Heart right ventricle (tissue), 16 donors: ENCODE results near the gene LHFPL3. TPM values are rescaled to one million over a fixed set of nuclear protein-coding genes. Genes with fewer than 3 reads are reported as not detected.

Experiments
- ATAC-seq, 8 donors: fragments of 200-7000 bp; cut with Tn5 transposase; one replicate each; pipeline ENCODE4 v1.9.1; 2020; ENCODE audit warnings: mild to moderate bottlenecking in 8 of 8, moderate library complexity in 8 of 8, moderate number of reproducible peaks in 1 of 8
- DNase-seq, 2 donors: peaks; one replicate each; pipeline ENCODE4 v3.0.0-alpha.2; 2020
- H3K27ac ChIP-seq, 10 donors: fragments of 200-600 bp; sonication (generic) in 2 of 10; one replicate each; pipeline versions ENCODE4 v1.5.0 to v1.8.0; 2020 to 2022; ENCODE audit warnings: mild to moderate bottlenecking in 3 of 10
- H3K27me3 ChIP-seq, 7 donors: fragments of 200-600 bp; one replicate each; pipeline ENCODE4 v1.8.0; 2021 to 2022; ENCODE audit warnings: mild to moderate bottlenecking in 2 of 7
- H3K36me3 ChIP-seq, 9 donors: fragments of 200-600 bp; sonication (generic) in 1 of 9; one replicate each; pipeline versions ENCODE4 v1.5.0 to v1.8.0; 2020 to 2022; ENCODE audit warnings: mild to moderate bottlenecking in 2 of 9
- H3K4me1 ChIP-seq, 9 donors: fragments of 200-600 bp; sonication (generic) in 1 of 9; one replicate each; pipeline versions ENCODE4 v1.5.0 to v1.8.0; 2020 to 2022; ENCODE audit warnings: mild to moderate bottlenecking in 4 of 9
- H3K4me3 ChIP-seq, 10 donors: fragments of 200-600 bp; sonication (generic) in 2 of 10; one replicate each; pipeline versions ENCODE4 v1.5.0 to v1.8.0; 2020 to 2022; ENCODE audit warnings: mild to moderate bottlenecking in 7 of 10, moderate library complexity in 2 of 10
- H3K9me3 ChIP-seq, 11 donors: fragments of 200-600 bp in 10 of 11; sonication (generic) in 2 of 11; one replicate each; pipeline versions ENCODE4 v1.5.0 to v1.8.0; 2013 to 2022; ENCODE audit warnings: mild to moderate bottlenecking in 2 of 11, control low read depth in 1 of 11, moderate library complexity in 1 of 11
- WGBS, 2 donors: extraction: QIAGEN DNeasy Blood & Tissue Kit; methylation state at CpG; one replicate each; pipeline ENCODE4 v1.1.7; 2013; ENCODE audit warnings: inconsistent platforms in 1 of 2; 5-methylcytosine and 5-hydroxymethylcytosine counted together
- intact Hi-C, 10 donors: fragments of 100-400 bp; cut with DNase I; formaldehyde crosslinking; loops; one replicate each; pipeline versions ENCODE4 v1.11.1 to v1.14.2; 2022
- polyA plus RNA-seq, 2 donors: library from polyadenylated mRNA; stranded (reverse); fragments of 200-250 nt; gene quantifications; one replicate each; pipeline ENCODE4 v1.2.3, GENCODE V29; 2013
- total RNA-seq, 10 donors: library from RNA; stranded (reverse); fragmentation: NEBNext Ultra II Directional in 3 of 10; extraction: Animal tissue kit (Norgen Biotek cat#: 25700) in 3 of 10; gene quantifications; one replicate each; pipeline versions ENCODE4 v1.2.1 to v1.2.4, GENCODE V29; 2021 to 2023
- TF ChIP-seq, protein P1 (sequence below), 9 donors: fragments of 200-600 bp; sonication (generic) in 2 of 9; IDR thresholded peaks; one replicate each; pipeline versions ENCODE4 v1.5.0 to v1.8.0; 2021 to 2022; ENCODE audit warnings: antibody characterized with exemption in 9 of 9, mild to moderate bottlenecking in 5 of 9, moderate library complexity in 1 of 9
- donor health status: Arrhythmogenic right ventricular cardiomyopathy.
- donor health status: ischemic (EF 13 %, LVEDD 7.1; RV severe dilation, severe dysfunction).
- donor health status: healthy with polysubstance abuse.
- donor health status: DM: no; HTN: yes; CAD: no.
- donor health status: DM: no; HTN: no; CAD: no.
- donor health status: ischemic (EF 25% LVEDD 6.9; RV normal size, moderate dysfunction).
- donor health status: ischemic (EF 25% LVEDD 5.7; RV mildly dilated, moderate dysfunction).
- donor health status: healthy.
- donor health status: DM: yes; HTN: yes; CAD: no.
- donor health status: Ischemic cardiomyopathy.
- donor health status: ischemic (EF 35%, LVEDD 5.7; RV mildly dilated, moderate dysfunction).
- donor health status: nonischemic (EF 11% LVEDD 7.7; RV severe dilation, severe dysfunction).
- donor health status: DM: yes; HTN: yes; CAD: no.
- donor health status: PGD.
- donor health status: ischemic (EF 29% LVEDD 5.4; RV normal size, mild dysfunction).
- donor health status: nonischemic (EF 23%, LVEDD 6.1; RV moderate dilation, normal function).

LHFPL3 gene
- total and polyA plus RNA-seq, 12 donors = not detected

DNA sequence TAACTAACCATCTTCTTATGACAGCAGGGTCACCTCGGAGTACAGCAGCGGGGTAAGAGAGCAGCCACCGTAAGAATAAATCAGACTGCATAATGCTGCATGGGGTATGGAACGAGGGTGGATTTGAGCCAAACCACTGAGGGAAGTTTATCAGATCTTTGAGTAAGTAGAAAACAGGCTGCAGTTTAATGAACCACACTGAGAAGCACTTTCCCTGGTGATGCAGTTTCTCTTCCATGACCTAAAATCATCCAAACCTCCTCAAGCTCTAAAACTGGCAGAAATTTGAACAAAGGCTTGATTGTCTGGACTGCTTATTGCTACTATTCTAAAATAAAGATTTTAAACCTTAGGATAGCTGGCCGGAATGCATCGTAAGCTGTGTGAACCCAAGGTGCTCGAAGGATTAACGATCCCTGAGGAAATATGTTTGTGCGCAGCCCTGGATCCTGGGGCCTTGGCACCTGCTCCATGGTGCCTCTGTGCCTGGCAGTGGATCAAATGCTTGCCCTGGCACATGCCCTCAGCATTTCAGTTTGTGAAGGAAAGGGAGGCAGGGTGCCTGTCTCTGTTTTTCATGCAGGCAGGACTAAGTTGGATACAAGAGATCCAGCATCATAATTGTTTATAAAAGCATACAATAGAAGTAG lies 322.7 kb downstream of the LHFPL3 start:
- Histone ChIP-seq H3K27me3 (peaks cover 0 to 4% (median 0%) of the 10 kb centered on the region in 7 donors), H3K36me3 (no peaks in the 10 kb centered on the region), H3K4me1 (peaks cover 0 to 5% (median 0%) of the 10 kb centered on the region in 9 donors), H3K27ac (no peak overlapping the region), H3K9me3 (no peaks in the 10 kb centered on the region), H3K4me3 (no peak overlapping the region)
- WGBS, 2 donors = 67 to 76% methylated on average over 9 of the region's 9 CpGs
- intact Hi-C loops = no loop called here
- TF ChIP-seq, protein P1, sequence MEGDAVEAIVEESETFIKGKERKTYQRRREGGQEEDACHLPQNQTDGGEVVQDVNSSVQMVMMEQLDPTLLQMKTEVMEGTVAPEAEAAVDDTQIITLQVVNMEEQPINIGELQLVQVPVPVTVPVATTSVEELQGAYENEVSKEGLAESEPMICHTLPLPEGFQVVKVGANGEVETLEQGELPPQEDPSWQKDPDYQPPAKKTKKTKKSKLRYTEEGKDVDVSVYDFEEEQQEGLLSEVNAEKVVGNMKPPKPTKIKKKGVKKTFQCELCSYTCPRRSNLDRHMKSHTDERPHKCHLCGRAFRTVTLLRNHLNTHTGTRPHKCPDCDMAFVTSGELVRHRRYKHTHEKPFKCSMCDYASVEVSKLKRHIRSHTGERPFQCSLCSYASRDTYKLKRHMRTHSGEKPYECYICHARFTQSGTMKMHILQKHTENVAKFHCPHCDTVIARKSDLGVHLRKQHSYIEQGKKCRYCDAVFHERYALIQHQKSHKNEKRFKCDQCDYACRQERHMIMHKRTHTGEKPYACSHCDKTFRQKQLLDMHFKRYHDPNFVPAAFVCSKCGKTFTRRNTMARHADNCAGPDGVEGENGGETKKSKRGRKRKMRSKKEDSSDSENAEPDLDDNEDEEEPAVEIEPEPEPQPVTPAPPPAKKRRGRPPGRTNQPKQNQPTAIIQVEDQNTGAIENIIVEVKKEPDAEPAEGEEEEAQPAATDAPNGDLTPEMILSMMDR (IDR thresholded peaks at IDR 0.05) = no peak
- ATAC-seq (peak in 1 of 8 donors; percentile 58), DNase-seq (peak in 1 of 2 donors; percentile 13)

DNA sequence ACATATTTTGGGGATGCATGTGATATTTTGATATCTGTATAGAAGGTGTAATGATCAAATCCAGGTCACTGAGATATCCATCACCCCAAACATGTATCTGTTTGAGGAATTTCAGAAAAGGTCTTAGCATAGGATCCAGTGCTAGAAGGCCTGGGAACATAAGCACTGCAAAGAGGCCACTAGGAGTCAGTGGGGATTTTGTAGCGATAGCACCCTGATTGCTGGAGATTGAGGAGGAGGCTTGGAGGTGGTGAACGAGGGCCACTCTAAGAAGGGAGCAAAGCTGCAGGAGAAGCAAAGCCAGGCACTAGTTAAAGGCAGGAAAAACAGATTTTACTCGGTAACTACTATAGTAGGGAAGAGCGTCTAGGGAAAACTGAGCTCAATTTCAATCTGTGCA lies 324.0 kb downstream of the LHFPL3 start:
- 65 to 73% methylated on average over 4 of the region's 4 CpGs for WGBS, 2 donors
- no peaks in the 10 kb centered on the region for H3K36me3 ChIP-seq
- TF ChIP-seq, protein P1 (IDR thresholded peaks at IDR 0.05) = no peak
- H3K4me3 ChIP-seq = no peak overlapping the region
- ATAC-seq (no peak), DNase-seq (no peak)
- no peaks in the 10 kb centered on the region for H3K9me3 ChIP-seq
- no peaks in the 10 kb centered on the region for H3K27me3 ChIP-seq
- H3K4me1 ChIP-seq = peaks cover 0 to 5% (median 0%) of the 10 kb centered on the region in 9 donors
- H3K27ac ChIP-seq = no peak overlapping the region
- intact Hi-C loops = no loop called here

DNA sequence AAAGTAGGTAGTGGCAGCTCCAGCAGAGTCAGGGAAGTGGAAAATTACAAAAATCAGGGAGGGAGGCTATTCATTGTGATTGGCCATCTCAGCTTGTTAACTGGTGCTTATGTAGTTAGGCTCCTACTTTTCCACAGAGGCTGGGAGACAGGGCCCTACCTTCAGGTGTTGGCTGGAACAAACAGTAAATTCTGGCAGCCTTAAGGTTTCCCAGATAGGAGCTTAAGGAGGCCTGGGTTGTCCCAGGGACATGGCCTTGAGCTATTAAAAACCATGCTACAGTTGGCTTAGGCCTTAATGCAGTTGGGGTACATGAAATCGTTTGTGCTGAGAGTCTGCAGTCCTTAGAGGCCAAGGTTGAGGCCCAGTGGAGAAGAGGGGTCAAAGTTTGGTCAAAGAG lies 324.5 kb downstream of the LHFPL3 start:
- no peaks in the 10 kb centered on the region for H3K36me3 ChIP-seq
- TF ChIP-seq, protein P1 (IDR thresholded peaks at IDR 0.05) = no peak
- intact Hi-C loops = no loop called here
- H3K4me3 ChIP-seq = no peak overlapping the region
- no peaks in the 10 kb centered on the region for H3K9me3 ChIP-seq
- H3K4me1 ChIP-seq = peaks cover 0 to 5% (median 0%) of the 10 kb centered on the region in 9 donors
- H3K27me3 ChIP-seq = no peaks in the 10 kb centered on the region
- H3K27ac ChIP-seq = no peak overlapping the region
- WGBS, 2 donors = 40 to 41% methylated on average over 1 of the region's 1 CpG
- no peak for DNase-seq
- ATAC-seq = no peak

DNA sequence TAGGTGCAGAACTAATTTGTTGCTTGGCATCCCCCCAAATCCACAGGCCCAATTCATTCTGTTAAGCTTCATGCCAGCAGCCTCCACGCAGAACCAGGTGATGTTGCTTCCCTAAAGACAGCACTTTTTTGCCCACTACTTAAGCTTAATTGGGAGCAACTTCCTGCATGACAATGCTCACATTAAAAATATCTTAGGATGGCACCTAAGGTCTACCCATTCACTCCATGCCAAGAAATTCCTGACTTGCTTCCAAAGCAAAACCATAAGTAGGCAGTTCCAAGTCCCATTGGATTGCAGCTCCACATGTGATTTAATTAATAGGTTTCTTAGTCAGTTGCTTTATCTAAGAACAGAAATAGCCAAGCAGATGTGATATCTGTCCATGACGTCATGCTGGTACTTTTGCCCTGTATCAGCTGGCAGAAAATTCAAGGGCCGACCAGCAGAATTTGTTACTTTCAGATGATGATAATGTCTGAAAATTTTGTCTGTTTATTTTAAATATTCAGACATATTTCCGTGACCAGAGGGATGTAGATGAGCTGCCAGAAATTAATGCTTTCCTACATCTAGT lies 325.5 kb downstream of the LHFPL3 start:
- peaks cover 0 to 5% (median 0%) of the 10 kb centered on the region in 9 donors for H3K4me1 ChIP-seq
- DNase-seq (no peak), ATAC-seq (no peak)
- H3K4me3 ChIP-seq = no peak overlapping the region
- H3K27ac ChIP-seq = no peak overlapping the region
- no peaks in the 10 kb centered on the region for H3K27me3 ChIP-seq
- intact Hi-C loops = no loop called here
- no peaks in the 10 kb centered on the region for H3K36me3 ChIP-seq
- TF ChIP-seq, protein P1 (IDR thresholded peaks at IDR 0.05) = no peak
- H3K9me3 ChIP-seq = no peaks in the 10 kb centered on the region
- WGBS, 2 donors = 59% methylated on average over 4 of the region's 4 CpGs
